SK-N-SH (cell line): Measurements from ENCODE around the gene CPTP. TPM values are rescaled to one million over a fixed set of nuclear protein-coding genes. Genes with fewer than 3 reads are reported as not detected.

Experiments used
- CTCF ChIA-PET: fragments of 300-600, 350-600 bp; formaldehyde crosslinking; extraction: SDS; loops from one replicate; lab custom pipeline; 2021; lab: Yijun Ruan, JAX
- POLR2A ChIA-PET: fragments of 350-600 bp; sonication (Branson Sonifier 250); formaldehyde crosslinking; extraction: SDS; loops from one replicate; lab custom pipeline; 2020; ENCODE audit warnings: antibody characterized with exemption, inconsistent platforms; lab: Yijun Ruan, JAX
- DNase-seq: peaks from one replicate; pipeline ENCODE4 v3.0.0; 2012
- H2AFZ ChIP-seq: fragments of 200-600 bp; sonication (generic); 2 replicates; pipeline ENCODE4 v1.8.1; 2016; ENCODE audit warnings: antibody characterized with exemption, mild to moderate bottlenecking, low read depth
- H3F3A ChIP-seq: fragments of 200-600 bp; sonication (generic); replicated peaks from 2 replicates; pipeline ENCODE3; 2016; ENCODE audit warnings: antibody characterized with exemption, mild to moderate bottlenecking; ENCODE audit not compliant: insufficient read depth
- H3K27ac ChIP-seq, 2 experiments: fragments of 200-500 bp in 1 of 2; fragments of 200-600 bp in 1 of 2; sonication (Bioruptor generic) in 1 of 2; sonication (generic), shearing (Covaris generic) in 1 of 2; 2 replicates each; pipeline versions ENCODE4 v1.5.1 to v1.6.1; 2014 to 2016; ENCODE audit warnings: low read depth in 2 of 2, inconsistent platforms in 1 of 2, low read length in 1 of 2, mild to moderate bottlenecking in 1 of 2, mixed read lengths in 1 of 2
- H3K27me3 ChIP-seq: fragments of 200-600 bp; sonication (generic), shearing (Covaris generic); 2 replicates; pipeline ENCODE4 v1.6.1; 2016; ENCODE audit warnings: mixed run types; ENCODE audit not compliant: insufficient read depth
- H3K36me3 ChIP-seq, 2 experiments: fragments of 200-500 bp in 1 of 2; fragments of 200-600 bp in 1 of 2; sonication (Bioruptor generic) in 1 of 2; sonication (generic) in 1 of 2; replicated peaks in 1 of 2; 2 replicates each; pipeline versions ENCODE3 to v1.5.1; 2014 to 2016; ENCODE audit warnings: low read length in 1 of 2, mild to moderate bottlenecking in 1 of 2; ENCODE audit not compliant: insufficient read depth in 2 of 2, control insufficient read depth in 1 of 2
- H3K4me1 ChIP-seq, 2 experiments: fragments of 200-500 bp in 1 of 2; fragments of 200-600 bp in 1 of 2; sonication (Bioruptor generic) in 1 of 2; sonication (generic), shearing (Covaris generic) in 1 of 2; 2 replicates each; pipeline versions ENCODE4 v1.5.1 to v1.6.1; 2014 to 2016; ENCODE audit warnings: low read depth in 1 of 2, low read length in 1 of 2, mixed run types in 1 of 2; ENCODE audit not compliant: insufficient read depth in 2 of 2, control insufficient read depth in 1 of 2
- H3K4me2 ChIP-seq: fragments of 200-600 bp; sonication (generic), shearing (Covaris generic); 2 replicates; pipeline ENCODE4 v1.6.1; 2017; ENCODE audit warnings: mixed run types
- H3K4me3 ChIP-seq, 2 experiments: fragments of 200-500 bp in 1 of 2; fragments of 200-600 bp in 1 of 2; sonication (Bioruptor generic) in 1 of 2; sonication (generic), shearing (Covaris generic) in 1 of 2; 2 replicates each; pipeline versions ENCODE4 v1.5.1 to v1.8.1; 2014 to 2016; ENCODE audit warnings: low read depth in 2 of 2, inconsistent platforms in 1 of 2, low read length in 1 of 2, mild to moderate bottlenecking in 1 of 2, mixed read lengths in 1 of 2, moderate library complexity in 1 of 2
- H3K79me2 ChIP-seq: fragments of 200-600 bp; sonication (generic); 2 replicates; pipeline ENCODE4 v1.8.1; 2017; ENCODE audit warnings: mild to moderate bottlenecking; ENCODE audit not compliant: insufficient read depth
- H3K9ac ChIP-seq: fragments of 200-600 bp; sonication (generic); 2 replicates; pipeline ENCODE4 v1.6.1; 2017; ENCODE audit warnings: mixed run types
- H3K9me2 ChIP-seq: fragments of 200-600 bp; sonication (generic); 2 replicates; pipeline ENCODE4 v1.6.1; 2017; ENCODE audit warnings: mixed run types
- H3K9me3 ChIP-seq: fragments of 200-600 bp; sonication (generic); 2 replicates; pipeline ENCODE4 v1.6.1; 2017; ENCODE audit warnings: mixed run types, mild to moderate bottlenecking, moderate library complexity
- H4K20me1 ChIP-seq: fragments of 200-600 bp; sonication (generic); 2 replicates; pipeline ENCODE4 v1.6.1; 2017; ENCODE audit warnings: mild to moderate bottlenecking, mixed run types; ENCODE audit not compliant: insufficient read depth
- CTCF ChIP-seq: fragments of 200-600 bp; sonication (generic); IDR thresholded peaks from 2 replicates; pipeline ENCODE4 v1.6.1; 2017; ENCODE audit warnings: antibody characterized with exemption, mild to moderate bottlenecking, moderate library complexity
- ELF1 ChIP-seq: IDR thresholded peaks from 2 replicates; pipeline ENCODE4 v1.4.0; 2012
- FOXJ3 ChIP-seq: sonication (generic); formaldehyde crosslinking; IDR thresholded peaks from 2 replicates; pipeline ENCODE4 v1.5.1; 2020; ENCODE audit warnings: mild to moderate bottlenecking, missing genetic modification reagents
- IRF3 ChIP-seq: fragments of 150-350 bp; IDR thresholded peaks from 2 replicates; pipeline ENCODE4 v1.6.1; 2016; ENCODE audit warnings: mild to moderate bottlenecking, low read depth, low read length
- JUND ChIP-seq: IDR thresholded peaks from 2 replicates; pipeline ENCODE4 v1.4.0; 2012
- MXI1 ChIP-seq: IDR thresholded peaks from 2 replicates; pipeline ENCODE4 v1.6.1; 2012; ENCODE audit warnings: mild to moderate bottlenecking, low read depth, low read length, improper control_type of control experiment
- POLR2AphosphoS5 ChIP-seq: IDR thresholded peaks from 2 replicates; pipeline ENCODE4 v1.6.1; 2012; ENCODE audit warnings: low read depth, low read length
- RAD21 ChIP-seq: IDR thresholded peaks from 2 replicates; pipeline ENCODE4 v1.6.1; 2012; ENCODE audit warnings: mild to moderate bottlenecking, low read length
- RFX5 ChIP-seq: IDR thresholded peaks from 2 replicates; pipeline ENCODE4 v1.6.1; 2012; ENCODE audit warnings: mild to moderate bottlenecking, improper control_type of control experiment, low read length
- SMC3 ChIP-seq: IDR thresholded peaks from 2 replicates; pipeline ENCODE4 v1.6.1; 2012; ENCODE audit warnings: low read depth, low read length, improper control_type of control experiment
- TEAD4 ChIP-seq: IDR thresholded peaks from 2 replicates; pipeline ENCODE4 v1.4.0; 2012; ENCODE audit warnings: mild to moderate bottlenecking, borderline replicate concordance; ENCODE audit not compliant: insufficient read depth
- ZBTB33 ChIP-seq: IDR thresholded peaks from 2 replicates; pipeline ENCODE4 v1.4.0; 2012; ENCODE audit warnings: low read depth, borderline replicate concordance
- WGBS: methylation state at CpG from one replicate; pipeline ENCODE4 v1.1.6; 2017; ENCODE audit warnings: low lambda C conversion rate; 5-methylcytosine and 5-hydroxymethylcytosine counted together
- polyA plus RNA-seq, 3 experiments: library from polyadenylated mRNA; depleted of rRNA; stranded (reverse); fragments of >200 nt; gene quantifications; 2 replicates each; pipeline ENCODE4 v1.2.3, GENCODE V29; 2012

CPTP gene
- polyA plus RNA-seq, 1 of the 3 experiments (the other 2 are of a cell fraction) = 13.4 TPM

- peak overlapping the region; percentile 89 for H3K4me2 ChIP-seq
- H3K9me2 ChIP-seq = no peaks in the 10 kb centered on the region
- H3K79me2 ChIP-seq = peaks cover 47% of the 10 kb centered on the region
- H3K4me3 ChIP-seq = peak overlapping the region; percentile 64 to 87
- CTCF ChIA-PET = interaction anchor here (0.8 to 2.1 kb wide), 16 partner anchors 10 to 364 kb away, joined by 3 to 13 read pairs (median 5); partner anchors contain the start of genes AURKAIP1 and TAS1R3
- peak overlapping the region in 1 of 2 experiments; percentile 47; a peak in 1 of 4 replicates for H3K27ac ChIP-seq
- H4K20me1 ChIP-seq = peaks cover 42% of the 10 kb centered on the region
- H3K9me3 ChIP-seq = no peaks in the 10 kb centered on the region
- TF ChIP-seq IRF3 (no peak), RFX5 (no peak), TEAD4 (no peak), CTCF (no peak), POLR2AphosphoS5 (no peak), MXI1 (peak; percentile 37; the same call in 1 of the 2 replicates)
- H3K36me3 ChIP-seq = no peaks in the 10 kb centered on the region
- no peaks in the 10 kb centered on the region for H3K27me3 ChIP-seq
- peak; percentile 63 for DNase-seq
- WGBS = 0% methylated on average over 1 of the region's 109 CpGs
- H3K9ac ChIP-seq = peak overlapping the region; percentile 56; the same call in 1 of the 2 replicates
- POLR2A ChIA-PET = interaction anchor here (2.0 kb wide), 1 partner anchor 27 kb away, joined by 7 read pairs; the partner anchor contains the start of gene AURKAIP1
- peaks cover 0 to 37% of the 10 kb centered on the region in 2 experiments; a peak in 1 of 4 replicates for H3K4me1 ChIP-seq
- H2AFZ ChIP-seq = no peak overlapping the region
- H3F3A ChIP-seq = peaks cover 5% of the 10 kb centered on the region
These were observed 24.0 kb downstream of the CPTP start for GRCh38 chr1:1348420-1349255.

- H4K20me1 ChIP-seq = peaks cover 34% of the 10 kb centered on the region
- no peaks in the 10 kb centered on the region for H3K36me3 ChIP-seq
- peaks cover 0 to 45% of the 10 kb centered on the region in 2 experiments; a peak in 1 of 4 replicates for H3K4me1 ChIP-seq
These were observed 24.8 kb downstream of the CPTP start, which contains the start of gene DVL1 for GRCh38 chr1:1349256-1350012. TSS of gene DVL1 (minus strand) at chr1:1349418. CDS start at chr1:1349065, 353 bp downstream.

More at GRCh38 chr1:1349256-1350012, 24.8 kb downstream of the CPTP start, which contains the start of gene DVL1:
- WGBS = 0% methylated on average over 12 of the region's 122 CpGs
- H3F3A ChIP-seq = peaks cover 5% of the 10 kb centered on the region
- H3K79me2 ChIP-seq = peaks cover 44% of the 10 kb centered on the region
- H3K9ac ChIP-seq = peak within 1 kb of the TSS; percentile 76; the same call in 1 of the 2 replicates
- TF ChIP-seq JUND = no peak
- TF ChIP-seq RAD21 = peak; percentile 46
- TF ChIP-seq CTCF = peak; percentile 55
- peak; percentile 33; the same call in 1 of the 2 replicates for TF ChIP-seq MXI1
- no peak for TF ChIP-seq FOXJ3 (CRISPR knock-in tag)
- no peak for TF ChIP-seq ZBTB33
- TF ChIP-seq SMC3 = 0 out of 2 replicates have a peak, but pooled peaks have one; percentile 5
- TF ChIP-seq ELF1 = no peak
- DNase-seq = peak; percentile 98
- POLR2A ChIA-PET = no interaction called here
- peak within 1 kb of the TSS; percentile 89 for H3K4me2 ChIP-seq
- no peaks in the 10 kb centered on the region for H3K27me3 ChIP-seq
- H3K9me2 ChIP-seq = no peaks in the 10 kb centered on the region
- CTCF ChIA-PET = interaction anchor here (1.0 to 2.1 kb wide), 6 partner anchors 10 to 49 kb away, joined by 3 to 13 read pairs (median 6); partner anchors contain the start of gene AURKAIP1
- peak within 1 kb of the TSS; percentile 67 to 87 for H3K4me3 ChIP-seq
- H2AFZ ChIP-seq = no peak within 1 kb of the TSS
- H3K9me3 ChIP-seq = no peaks in the 10 kb centered on the region
- peak within 1 kb of the TSS in 1 of 2 experiments; percentile 90; a peak in 2 of 4 replicates for H3K27ac ChIP-seq
